CD8-positive, alpha-beta memory T cell (primary cell): ENCODE data around the gene CFAP69. TPM values are rescaled to one million over a fixed set of nuclear protein-coding genes. Genes with fewer than 3 reads are reported as not detected.
A peak's percentile ranks its signal among the peaks of the same experiment; 100 is the strongest.

Experiments used
- CTCF ChIA-PET: fragments of 350-600 bp; sonication (Branson Sonifier 250); formaldehyde crosslinking; loops from one replicate; lab custom pipeline; 2021; ENCODE audit warnings: antibody characterized with exemption; lab: Charles Lee
- POLR2A ChIA-PET: fragments of 350-600 bp; sonication (Branson Sonifier 250); formaldehyde crosslinking; loops from one replicate; lab custom pipeline; 2021; ENCODE audit warnings: antibody characterized with exemption; lab: Charles Lee
- DNase-seq, 5 donors: peaks; one replicate each; pipeline versions ENCODE4 v3.0.0 to v3.0.0-alpha.2; 2020 to 2022; ENCODE audit warnings: mixed read lengths in 1 of 5
- H3K27ac ChIP-seq: one replicate; pipeline ENCODE4 v1.7.0; 2013; ENCODE audit warnings: low read depth, mild to moderate bottlenecking, low read length, moderate library complexity
- H3K27me3 ChIP-seq: 2 replicates; pipeline ENCODE4 v1.7.0; 2013; ENCODE audit warnings: low read length, mild to moderate bottlenecking; ENCODE audit not compliant: insufficient read depth, poor library complexity, severe bottlenecking
- H3K36me3 ChIP-seq: 2 replicates; pipeline ENCODE4 v1.7.0; 2013; ENCODE audit warnings: mild to moderate bottlenecking, low read length, moderate library complexity; ENCODE audit not compliant: insufficient read depth
- H3K4me1 ChIP-seq: 2 replicates; pipeline ENCODE4 v1.7.0; 2013; ENCODE audit warnings: mild to moderate bottlenecking, low read length, moderate library complexity; ENCODE audit not compliant: insufficient read depth
- H3K4me3 ChIP-seq: 2 replicates; pipeline ENCODE4 v1.7.0; 2013; ENCODE audit warnings: mild to moderate bottlenecking, low read length
- H3K9me3 ChIP-seq: 2 replicates; pipeline ENCODE4 v1.7.0; 2013; ENCODE audit warnings: mild to moderate bottlenecking, low read length
- H3K27ac Mint-ChIP-seq, 8 donors: one replicate each; pipeline ENCODE4 v1.8.0; 2020 to 2021; ENCODE audit warnings: mixed read lengths in 8 of 8, mild to moderate bottlenecking in 6 of 8, inconsistent platforms in 3 of 8, moderate library complexity in 3 of 8
- H3K27me3 Mint-ChIP-seq, 2 donors: one replicate each; pipeline ENCODE4 v1.8.0; 2020 to 2021; ENCODE audit warnings: mixed read lengths in 2 of 2, mild to moderate bottlenecking in 1 of 2, moderate library complexity in 1 of 2
- H3K36me3 Mint-ChIP-seq, 3 donors: one replicate each; pipeline ENCODE4 v1.8.0; 2020 to 2021; ENCODE audit warnings: mixed read lengths in 3 of 3, inconsistent platforms in 1 of 3, mild to moderate bottlenecking in 1 of 3
- H3K4me1 Mint-ChIP-seq, 3 donors: one replicate each; pipeline ENCODE4 v1.8.0; 2020 to 2021; ENCODE audit warnings: mixed read lengths in 3 of 3, inconsistent platforms in 1 of 3, mild to moderate bottlenecking in 1 of 3
- H3K4me3 Mint-ChIP-seq, 7 donors: one replicate each; pipeline ENCODE4 v1.8.0; 2020 to 2021; ENCODE audit warnings: mixed read lengths in 7 of 7, mild to moderate bottlenecking in 6 of 7, moderate library complexity in 4 of 7, inconsistent platforms in 2 of 7
- H3K9me3 Mint-ChIP-seq, 5 donors: one replicate each; pipeline ENCODE4 v1.8.0; 2020 to 2022; ENCODE audit warnings: mixed read lengths in 5 of 5, mild to moderate bottlenecking in 3 of 5, moderate library complexity in 2 of 5, inconsistent platforms in 1 of 5
- polyA plus RNA-seq: library from polyadenylated mRNA; unstranded; fragments of 300-500 nt; fragmentation: Illumina TruSeq; gene quantifications from one replicate; pipeline ENCODE4 v1.2.3, GENCODE V29; 2021
- total RNA-seq, 2 experiments: library from RNA; stranded (reverse); gene quantifications; one replicate each; pipeline ENCODE4 v1.2.3, GENCODE V29; 2021

The CFAP69 gene
- total and polyA plus RNA-seq, 3 experiments from 2014 or later = 0.53 to 0.81 TPM; not detected in 1

DNA sequence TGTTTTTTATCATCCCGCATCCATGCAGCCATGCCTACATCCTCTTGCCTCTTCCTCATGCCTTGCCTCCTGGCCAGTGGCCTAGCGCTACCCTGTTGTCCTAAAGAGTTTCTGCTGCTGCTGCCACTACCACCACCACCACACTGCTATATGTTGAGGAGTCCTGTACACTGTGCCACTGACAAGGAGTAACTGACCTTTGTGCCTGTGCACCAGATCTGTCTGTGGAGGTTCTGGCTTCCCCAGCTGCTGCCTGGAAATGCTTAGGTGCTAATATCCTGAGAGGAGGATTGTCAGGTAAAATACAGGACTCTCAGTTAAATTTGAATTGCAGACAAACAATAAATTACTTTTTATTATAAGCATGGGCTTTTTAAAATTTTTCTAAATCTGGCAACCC lies 7.0 kb upstream of the CFAP69 start:
- POLR2A ChIA-PET = no interaction called here

DNA sequence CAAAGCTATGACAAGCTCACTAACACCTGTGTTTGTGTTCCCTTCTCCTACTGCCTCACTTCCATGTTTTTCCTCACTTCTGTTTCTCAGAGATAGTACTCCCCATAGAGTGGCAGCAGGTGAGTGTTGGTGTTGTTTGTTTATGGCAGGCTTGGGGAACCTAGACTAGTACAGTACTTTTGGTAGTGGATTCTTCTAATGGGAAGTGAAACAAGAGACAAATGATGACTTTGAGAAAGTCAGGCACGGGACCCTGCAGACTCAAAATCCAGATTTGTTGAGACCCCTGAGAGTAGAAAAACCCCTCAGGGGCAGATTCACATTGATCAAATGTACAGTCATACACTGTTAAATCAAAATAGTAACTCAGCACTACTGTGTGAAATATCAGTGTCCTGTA lies 6.4 kb upstream of the CFAP69 start:
- ChIA-PET POLR2A (no interaction called here), CTCF (no interaction called here)
- Mint-ChIP-seq H3K27me3 (peaks cover 0 to 10% of the 10 kb centered on the region in 2 donors), H3K36me3 (no peaks in the 10 kb centered on the region), H3K4me3 (no peak overlapping the region), H3K4me1 (peaks cover 0 to 6% (median 1%) of the 10 kb centered on the region in 3 donors), H3K27ac (no peak overlapping the region), H3K9me3 (no peaks in the 10 kb centered on the region)
- no peak overlapping the region for H3K4me3 ChIP-seq
- no peaks in the 10 kb centered on the region for H3K27me3 ChIP-seq
- no peak overlapping the region for H3K27ac ChIP-seq
- no peak for DNase-seq
- no peaks in the 10 kb centered on the region for H3K9me3 ChIP-seq
- no peaks in the 10 kb centered on the region for H3K36me3 ChIP-seq
- no peaks in the 10 kb centered on the region for H3K4me1 ChIP-seq

More for the DNA sequence above, 7.0 kb upstream of the CFAP69 start:
- Histone ChIP-seq H3K9me3 (no peaks in the 10 kb centered on the region), H3K27me3 (no peaks in the 10 kb centered on the region), H3K4me3 (no peak overlapping the region), H3K27ac (no peak overlapping the region), H3K36me3 (no peaks in the 10 kb centered on the region), H3K4me1 (no peaks in the 10 kb centered on the region)
- Mint-ChIP-seq H3K36me3 (no peaks in the 10 kb centered on the region), H3K27ac (peak overlapping the region in 1 of 8 donors; percentile 28), H3K27me3 (peaks cover 0 to 10% of the 10 kb centered on the region in 2 donors), H3K9me3 (no peaks in the 10 kb centered on the region), H3K4me3 (no peak overlapping the region), H3K4me1 (peaks cover 0 to 6% (median 0%) of the 10 kb centered on the region in 3 donors)
- DNase-seq = no peak
- CTCF ChIA-PET = no interaction called here

DNA sequence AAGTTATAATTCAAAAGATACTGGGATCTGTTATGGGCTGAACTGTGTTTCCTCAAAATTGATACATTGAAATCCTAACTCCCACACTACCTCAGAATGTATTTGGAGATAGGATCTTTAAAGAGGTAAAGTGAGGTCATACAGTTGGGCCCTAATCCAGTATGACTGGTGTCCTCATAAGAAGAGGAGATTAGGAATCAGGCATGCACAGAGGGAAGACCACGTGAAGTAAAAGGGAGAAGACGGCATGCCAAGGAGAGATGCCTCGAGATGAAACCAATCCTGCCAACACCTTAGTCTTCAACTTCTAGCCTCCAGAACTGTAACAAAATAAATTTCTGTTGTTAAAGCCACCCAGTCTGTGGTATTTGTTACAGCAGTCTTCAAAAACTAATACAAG lies 5.9 kb upstream of the CFAP69 start:
- ChIA-PET POLR2A (no interaction called here), CTCF (no interaction called here)
- H3K9me3 ChIP-seq = no peaks in the 10 kb centered on the region
- no peak overlapping the region for H3K27ac Mint-ChIP-seq
- H3K36me3 Mint-ChIP-seq = no peaks in the 10 kb centered on the region
- no peaks in the 10 kb centered on the region for H3K36me3 ChIP-seq
- no peaks in the 10 kb centered on the region for H3K4me1 ChIP-seq
- no peak overlapping the region for H3K27ac ChIP-seq
- H3K4me1 Mint-ChIP-seq = peaks cover under 1 to 10% (median 6%) of the 10 kb centered on the region in 3 donors
- H3K4me3 ChIP-seq = no peak overlapping the region
- peaks cover 2 to 10% of the 10 kb centered on the region in 2 donors for H3K27me3 Mint-ChIP-seq
- no peaks in the 10 kb centered on the region for H3K27me3 ChIP-seq
- H3K4me3 Mint-ChIP-seq = no peak overlapping the region
- H3K9me3 Mint-ChIP-seq = no peaks in the 10 kb centered on the region
- no peak for DNase-seq

DNA sequence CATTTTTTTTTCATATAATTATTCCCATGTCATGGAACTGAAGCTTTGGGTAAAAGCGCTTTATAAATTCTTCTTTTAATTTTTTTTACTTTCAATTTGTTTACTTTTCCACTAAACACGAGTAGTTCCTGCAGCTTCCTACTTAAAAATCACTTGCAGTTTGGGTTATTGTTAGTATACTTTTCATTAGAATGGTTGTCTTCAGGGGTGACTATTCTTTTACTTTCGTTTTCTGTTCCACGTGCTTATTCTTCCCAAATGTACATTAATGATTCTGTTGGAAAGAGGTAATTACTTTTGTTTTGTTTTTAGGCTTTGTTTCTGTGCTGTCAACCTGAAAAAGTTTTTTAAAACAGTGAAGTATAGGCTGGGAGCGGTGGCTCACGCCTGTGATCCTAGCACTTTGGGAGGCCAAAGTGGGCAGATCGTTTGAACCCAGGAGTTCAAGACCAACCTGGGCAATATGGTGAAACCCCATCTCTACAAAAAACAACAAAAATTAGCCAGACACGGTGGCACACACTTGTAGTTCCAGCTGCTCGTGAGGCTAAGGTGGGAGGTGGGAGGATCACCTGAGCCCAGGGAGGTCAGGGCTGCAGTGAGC lies 5.2 kb upstream of the CFAP69 start:
- Histone ChIP-seq H3K4me1 (no peaks in the 10 kb centered on the region), H3K27me3 (no peaks in the 10 kb centered on the region), H3K9me3 (no peaks in the 10 kb centered on the region), H3K27ac (no peak overlapping the region), H3K36me3 (no peaks in the 10 kb centered on the region), H3K4me3 (no peak overlapping the region)
- no peak overlapping the region for H3K27ac Mint-ChIP-seq
- H3K27me3 Mint-ChIP-seq = peaks cover 8 to 10% of the 10 kb centered on the region in 2 donors
- POLR2A ChIA-PET = no interaction called here
- no peak for DNase-seq
- H3K4me1 Mint-ChIP-seq = peaks cover 6 to 16% (median 13%) of the 10 kb centered on the region in 3 donors
- H3K9me3 Mint-ChIP-seq = no peaks in the 10 kb centered on the region
- peak overlapping the region in 1 of 7 donors; percentile 27 for H3K4me3 Mint-ChIP-seq
- no peaks in the 10 kb centered on the region for H3K36me3 Mint-ChIP-seq
- CTCF ChIA-PET = no interaction called here

DNA sequence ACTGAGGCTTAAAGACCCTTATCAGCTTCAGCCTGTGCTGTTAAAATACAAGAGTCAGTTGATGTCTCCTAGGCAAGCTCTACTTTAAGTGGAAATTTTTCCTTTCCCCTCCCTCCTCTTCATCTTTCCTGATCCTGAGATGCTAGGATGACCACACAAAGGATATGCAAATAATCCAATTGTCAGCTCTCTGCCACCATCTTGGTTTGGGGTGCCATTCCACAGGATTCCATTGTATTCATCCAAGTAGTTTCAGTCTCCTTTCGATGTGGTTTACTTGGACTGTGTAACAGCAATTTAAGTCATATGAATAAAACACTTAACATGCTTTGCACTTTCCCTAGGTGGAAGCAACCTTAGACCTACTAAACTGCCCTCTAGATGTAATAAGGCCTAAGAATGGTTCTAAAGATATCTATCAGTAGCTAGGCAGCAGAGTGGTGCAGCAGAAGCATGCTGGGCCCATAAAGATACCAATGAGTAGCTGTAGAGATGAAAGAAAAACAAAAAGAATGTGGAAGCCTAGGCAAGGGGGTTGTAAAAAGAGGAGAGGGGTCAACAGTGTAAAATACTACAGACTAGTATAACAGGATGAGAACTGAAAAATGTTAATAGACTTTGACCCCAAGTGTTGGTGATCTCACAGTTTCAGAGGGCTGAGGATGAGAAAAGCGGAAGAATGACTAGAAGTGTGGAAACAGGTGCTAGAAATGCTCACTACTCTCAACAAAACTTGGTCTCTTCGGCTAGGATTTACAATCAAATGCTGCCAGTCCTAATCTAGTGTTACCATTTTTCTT lies 2.4 kb upstream of the CFAP69 start:
- Mint-ChIP-seq H3K4me3 (peak overlapping the region in 1 of 7 donors; percentile 72), H3K4me1 (peaks cover 20 to 28% (median 24%) of the 10 kb centered on the region in 3 donors), H3K36me3 (peaks cover 0 to 4% (median 0%) of the 10 kb centered on the region in 3 donors), H3K27me3 (peaks cover 21 to 26% of the 10 kb centered on the region in 2 donors), H3K27ac (peak overlapping the region in 1 of 8 donors; percentile 62), H3K9me3 (no peaks in the 10 kb centered on the region)
- no peaks in the 10 kb centered on the region for H3K36me3 ChIP-seq
- no peaks in the 10 kb centered on the region for H3K9me3 ChIP-seq
- H3K27me3 ChIP-seq = peaks cover 9% of the 10 kb centered on the region
- no peak overlapping the region for H3K27ac ChIP-seq
- no peak overlapping the region for H3K4me3 ChIP-seq
- POLR2A ChIA-PET = no interaction called here
- no peak for DNase-seq
- CTCF ChIA-PET = no interaction called here
- H3K4me1 ChIP-seq = peaks cover 4% of the 10 kb centered on the region

DNA sequence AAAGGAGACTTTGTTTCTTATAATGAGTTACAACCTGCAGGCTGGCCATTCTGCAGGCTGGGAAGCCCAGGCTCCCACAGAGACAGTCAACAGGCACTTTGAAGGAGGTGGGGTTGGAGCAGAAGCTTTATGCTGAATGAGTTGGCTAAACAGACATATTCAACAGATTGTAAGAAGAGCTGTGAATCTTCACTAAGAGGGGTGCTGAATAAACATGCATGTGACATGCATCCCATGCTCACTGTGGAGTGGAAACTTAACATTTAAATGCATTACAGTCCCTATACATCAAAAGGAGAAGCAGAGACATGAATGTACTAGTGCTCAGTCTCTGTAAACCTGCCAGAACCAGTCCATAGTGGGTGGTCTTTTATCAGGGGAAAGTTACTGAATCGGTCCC lies 1.4 kb upstream of the CFAP69 start:
- CTCF ChIA-PET = no interaction called here
- Histone ChIP-seq H3K9me3 (no peaks in the 10 kb centered on the region), H3K27ac (no peak overlapping the region), H3K4me1 (peaks cover 4% of the 10 kb centered on the region), H3K27me3 (peaks cover 9% of the 10 kb centered on the region), H3K4me3 (no peak overlapping the region), H3K36me3 (no peaks in the 10 kb centered on the region)
- peak overlapping the region; percentile 43 to 91 (median 88) for H3K4me3 Mint-ChIP-seq
- H3K27me3 Mint-ChIP-seq = peaks cover 21 to 26% of the 10 kb centered on the region in 2 donors
- H3K36me3 Mint-ChIP-seq = peaks cover 0 to 4% (median 0%) of the 10 kb centered on the region in 3 donors
- H3K9me3 Mint-ChIP-seq = no peaks in the 10 kb centered on the region
- peaks cover 20 to 28% (median 24%) of the 10 kb centered on the region in 3 donors for H3K4me1 Mint-ChIP-seq
- H3K27ac Mint-ChIP-seq = peak overlapping the region in 1 of 8 donors; percentile 77
- peak in 1 of 5 donors; percentile 2 for DNase-seq
- POLR2A ChIA-PET = no interaction called here

DNA sequence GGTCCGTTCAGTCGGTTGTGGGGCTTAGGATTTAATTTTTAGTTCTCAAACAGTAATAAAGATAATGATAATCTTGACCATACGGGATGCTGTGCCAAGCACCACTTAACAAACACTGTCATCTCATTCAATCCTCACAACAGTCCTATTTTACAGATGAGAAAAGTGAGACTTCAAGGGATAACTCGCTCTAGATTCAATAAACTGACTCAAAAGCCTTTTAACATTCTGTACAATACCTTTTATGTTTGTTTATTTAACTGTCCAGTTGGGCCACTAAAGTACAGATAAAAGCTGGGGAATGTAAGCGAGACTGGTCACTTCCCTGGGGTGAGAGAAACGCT lies 437 bp upstream of the CFAP69 start:
- Mint-ChIP-seq H3K36me3 (peaks cover 0 to 4% (median 0%) of the 10 kb centered on the region in 3 donors), H3K27me3 (peaks cover 25 to 30% of the 10 kb centered on the region in 2 donors), H3K4me1 (peaks cover 20 to 25% (median 24%) of the 10 kb centered on the region in 3 donors), H3K4me3 (peak overlapping the region; percentile 86 to 96 (median 91)), H3K27ac (peak overlapping the region in 7 of 8 donors; percentile 31 to 86 (median 80)), H3K9me3 (no peaks in the 10 kb centered on the region)
- Histone ChIP-seq H3K4me3 (peak overlapping the region; percentile 72), H3K36me3 (no peaks in the 10 kb centered on the region), H3K27ac (no peak overlapping the region), H3K27me3 (peaks cover 9% of the 10 kb centered on the region), H3K9me3 (no peaks in the 10 kb centered on the region), H3K4me1 (peaks cover 4% of the 10 kb centered on the region)
- POLR2A ChIA-PET = no interaction called here
- DNase-seq = no peak
- CTCF ChIA-PET = no interaction called here

DNA sequence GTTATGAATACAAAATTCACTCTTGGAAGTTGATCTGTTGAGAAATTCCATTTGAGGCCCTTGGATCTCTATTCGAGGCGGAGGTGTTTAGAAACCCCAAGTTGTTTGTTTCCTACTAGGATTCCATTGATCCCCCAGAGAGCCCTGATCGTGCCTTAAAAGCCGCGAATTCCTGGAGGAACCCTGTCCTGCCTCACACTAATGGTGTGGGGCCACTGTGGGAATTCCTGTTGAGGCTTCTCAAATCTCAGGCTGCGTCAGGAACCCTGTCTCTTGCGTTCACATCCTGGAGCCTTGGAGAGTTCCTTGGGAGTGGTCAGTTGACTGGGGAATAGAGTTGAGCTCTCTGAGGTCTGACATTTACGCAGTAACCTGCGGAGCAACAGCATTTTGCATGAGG lies 1.2 kb downstream of the CFAP69 start:
- peaks cover 29 to 42% of the 10 kb centered on the region in 2 donors for H3K27me3 Mint-ChIP-seq
- H3K9me3 Mint-ChIP-seq = no peaks in the 10 kb centered on the region
- Histone ChIP-seq H3K27ac (no peak overlapping the region), H3K9me3 (no peaks in the 10 kb centered on the region), H3K4me3 (no peak overlapping the region), H3K36me3 (no peaks in the 10 kb centered on the region), H3K27me3 (peaks cover 9% of the 10 kb centered on the region), H3K4me1 (peaks cover 4% of the 10 kb centered on the region)
- no peak for DNase-seq
- peaks cover 0 to 4% (median 0%) of the 10 kb centered on the region in 3 donors for H3K36me3 Mint-ChIP-seq
- peaks cover 20 to 24% (median 22%) of the 10 kb centered on the region in 3 donors for H3K4me1 Mint-ChIP-seq
- CTCF ChIA-PET = interaction anchor here (1.2 kb wide), 1 partner anchor 182 kb away, joined by 3 read pairs; no protein-coding TSS in a partner anchor
- POLR2A ChIA-PET = no interaction called here
- H3K4me3 Mint-ChIP-seq = peak overlapping the region in 5 of 7 donors; percentile 86 to 96 (median 91)
- H3K27ac Mint-ChIP-seq = peak overlapping the region in 3 of 8 donors; percentile 24 to 86 (median 70)
